Keratinocyte (primary cell): Measurements from ENCODE around the gene PWWP2A.

Source experiments
- CTCF ChIP-seq, 3 experiments: IDR thresholded peaks in 1 of 3; conservative IDR thresholded peaks in 1 of 3; optimal IDR thresholded peaks in 1 of 3; 2 replicates in 2 of 3; 3 replicates in 1 of 3; pipeline versions ENCODE3 to v1.5.1; 2011; ENCODE audit warnings: low read length in 3 of 3, mild to moderate bottlenecking in 3 of 3, moderate library complexity in 2 of 3, control low read depth in 1 of 3, inconsistent platforms in 1 of 3; ENCODE audit not compliant: insufficient read depth in 2 of 3; ENCODE audit errors: extremely low read depth in 1 of 3
- EZH2 ChIP-seq: IDR thresholded peaks from one replicate; pipeline ENCODE4 v1.6.1; 2012; ENCODE audit warnings: inconsistent platforms, mild to moderate bottlenecking, low read length, moderate library complexity

GRCh38 chr5:160082614-160083500, 36.4 kb downstream of the PWWP2A start:
- TF ChIP-seq CTCF (optimal IDR thresholded peaks at IDR 0.05 in 1 of 3, IDR thresholded peaks at IDR 0.05 in 1 of 3, conservative IDR thresholded peaks at IDR 0.05 in 1 of 3; ENCODE audit: extremely low read depth in 1 of 3, insufficient read depth in 2 of 3, low read length in 3 of 3) (no peak), EZH2 (no peak)
